Neuronal stem cell (in vitro differentiated cells): ENCODE measurements around the gene PURA.
A peak's percentile ranks its signal among the peaks of the same experiment; 100 is the strongest.

ENCODE experiments used
- DNase-seq: peaks from one replicate; pipeline ENCODE4 v3.0.0-alpha.2; 2013; ENCODE audit warnings: low spot score
- H2AFZ ChIP-seq: one replicate; pipeline ENCODE4 v1.6.1; 2013; ENCODE audit warnings: mild to moderate bottlenecking, low read length, inconsistent platforms
- H2AK5ac ChIP-seq: 2 replicates; pipeline ENCODE4 v1.6.1; 2013; ENCODE audit warnings: low read depth, mild to moderate bottlenecking, inconsistent platforms, low read length, moderate library complexity, mixed read lengths
- H2BK120ac ChIP-seq: 2 replicates; pipeline ENCODE4 v1.6.1; 2013; ENCODE audit warnings: low read depth, mild to moderate bottlenecking, inconsistent platforms, low read length, moderate library complexity, mixed read lengths
- H2BK12ac ChIP-seq: one replicate; pipeline ENCODE4 v1.6.1; 2013; ENCODE audit warnings: low read length, inconsistent platforms
- H2BK15ac ChIP-seq: 2 replicates; pipeline ENCODE4 v1.6.1; 2013; ENCODE audit warnings: mild to moderate bottlenecking, low read length, inconsistent platforms, mixed read lengths
- H2BK5ac ChIP-seq: one replicate; pipeline ENCODE4 v1.6.1; 2013; ENCODE audit warnings: inconsistent platforms, mild to moderate bottlenecking, low read length, moderate library complexity
- H3K14ac ChIP-seq: one replicate; pipeline ENCODE4 v1.6.1; 2013; ENCODE audit warnings: low read length, inconsistent platforms
- H3K18ac ChIP-seq: 2 replicates; pipeline ENCODE4 v1.6.1; 2013; ENCODE audit warnings: low read length, inconsistent platforms
- H3K23ac ChIP-seq: 2 replicates; pipeline ENCODE4 v1.6.1; 2013; ENCODE audit warnings: low read depth, mild to moderate bottlenecking, mixed read lengths, low read length, inconsistent platforms; ENCODE audit not compliant: poor library complexity
- H3K27ac ChIP-seq: replicated peaks from 3 replicates; pipeline ENCODE4 v1.5.1; 2013; ENCODE audit warnings: low read length, inconsistent platforms
- H3K27me3 ChIP-seq, 3 experiments: 2 replicates each; pipeline ENCODE4 v1.6.1; 2013; ENCODE audit warnings: low read length in 3 of 3, mild to moderate bottlenecking in 2 of 3, inconsistent platforms in 1 of 3, low read depth in 1 of 3, mixed read lengths in 1 of 3, moderate library complexity in 1 of 3; ENCODE audit not compliant: control insufficient read depth in 3 of 3, insufficient read depth in 3 of 3
- H3K36me3 ChIP-seq, 2 donors: replicated peaks in 1 of 2; 2 replicates each; pipeline ENCODE4 v1.6.1; 2013; ENCODE audit warnings: low read length in 2 of 2; ENCODE audit not compliant: control insufficient read depth in 2 of 2, insufficient read depth in 2 of 2
- H3K4ac ChIP-seq: 2 replicates; pipeline ENCODE4 v1.6.1; 2013; ENCODE audit warnings: inconsistent platforms, mild to moderate bottlenecking, low read length, moderate library complexity
- H3K4me1 ChIP-seq, 2 donors: 1 replicate in 1 of 2; 2 replicates in 1 of 2; pipeline ENCODE4 v1.6.1; 2013; ENCODE audit warnings: low read length in 2 of 2, low read depth in 1 of 2; ENCODE audit not compliant: control insufficient read depth in 2 of 2, insufficient read depth in 1 of 2
- H3K4me2 ChIP-seq: one replicate; pipeline ENCODE4 v1.6.1; 2013; ENCODE audit warnings: mild to moderate bottlenecking, low read length, inconsistent platforms; ENCODE audit not compliant: insufficient read depth, poor library complexity, severe bottlenecking
- H3K4me3 ChIP-seq, 2 donors: 2 replicates each; pipeline ENCODE4 v1.5.1; 2013; ENCODE audit warnings: low read length in 2 of 2, mild to moderate bottlenecking in 2 of 2, inconsistent platforms in 1 of 2, moderate library complexity in 1 of 2
- H3K79me1 ChIP-seq: one replicate; pipeline ENCODE4 v1.6.1; 2013; ENCODE audit warnings: low read depth, mild to moderate bottlenecking, inconsistent platforms, low read length, moderate library complexity
- H3K9ac ChIP-seq: one replicate; pipeline ENCODE4 v1.6.1; 2013; ENCODE audit warnings: mild to moderate bottlenecking, low read depth, low read length, inconsistent platforms; ENCODE audit not compliant: poor library complexity
- H3K9me3 ChIP-seq, 2 donors: replicated peaks in 1 of 2; 2 replicates each; pipeline versions ENCODE3 to v1.6.1; 2013; ENCODE audit warnings: low read length in 2 of 2, mild to moderate bottlenecking in 2 of 2, inconsistent platforms in 1 of 2, low read depth in 1 of 2, mixed read lengths in 1 of 2, moderate library complexity in 1 of 2; ENCODE audit not compliant: control insufficient read depth in 2 of 2, insufficient read depth in 1 of 2
- H4K8ac ChIP-seq: one replicate; pipeline ENCODE4 v1.6.1; 2013; ENCODE audit warnings: low read depth, mild to moderate bottlenecking, inconsistent platforms, low read length, moderate library complexity
- H4K91ac ChIP-seq: one replicate; pipeline ENCODE4 v1.6.1; 2013; ENCODE audit warnings: low read length, low read depth, mild to moderate bottlenecking, inconsistent platforms; ENCODE audit not compliant: poor library complexity
- WGBS, 2 donors: extraction: QIAGEN DNeasy Blood & Tissue Kit; methylation state at CpG; one replicate each; pipeline ENCODE4 v1.1.7; 2013; ENCODE audit warnings: missing lambda C conversion rate in 2 of 2, mixed read lengths in 1 of 2; ENCODE audit not compliant: insufficient read length in 2 of 2, insufficient replicate concordance in 1 of 2; ENCODE audit errors: extremely low coverage in 2 of 2; 5-methylcytosine and 5-hydroxymethylcytosine counted together

Gene PURA

GRCh38 chr5:140145256-140145655 lies 31.3 kb downstream of the PURA start:
- Histone ChIP-seq H2BK5ac (no peak overlapping the region), H3K4me3 (no peak overlapping the region), H3K9me3 (no peaks in the 10 kb centered on the region), H2AFZ (no peak overlapping the region), H3K36me3 (no peaks in the 10 kb centered on the region), H3K27ac (no peak overlapping the region), H3K18ac (no peak overlapping the region), H3K9ac (no peak overlapping the region), H2BK15ac (no peak overlapping the region), H4K91ac (no peak overlapping the region), H2BK120ac (no peak overlapping the region), H3K79me1 (no peaks in the 10 kb centered on the region), H3K14ac (no peak overlapping the region), H3K23ac (no peak overlapping the region), H2BK12ac (no peak overlapping the region), H4K8ac (no peak overlapping the region), H3K4ac (no peak overlapping the region), H3K27me3 (peaks cover 12 to 86% (median 40%) of the 10 kb centered on the region in 3 experiments), H3K4me1 (peaks cover 2% of the 10 kb centered on the region in 2 donors), H2AK5ac (no peak overlapping the region), H3K4me2 (no peak overlapping the region)
- WGBS, 2 donors: no CpG with 5 or more reads among the region's 3 CpGs
- DNase-seq: no peak

- Histone ChIP-seq H2AFZ (peak overlapping the region; percentile 79), H2BK120ac (no peak overlapping the region), H3K27me3 (peaks cover 12 to 89% (median 40%) of the 10 kb centered on the region in 3 experiments), H3K36me3 (no peaks in the 10 kb centered on the region), H3K14ac (no peak overlapping the region), H3K23ac (peak overlapping the region; percentile 77), H4K91ac (no peak overlapping the region), H2BK12ac (no peak overlapping the region), H2AK5ac (no peak overlapping the region), H3K4me2 (peak overlapping the region; percentile 87), H3K9ac (peak overlapping the region; percentile 80), H3K79me1 (no peaks in the 10 kb centered on the region), H3K4ac (no peak overlapping the region), H2BK15ac (no peak overlapping the region), H3K4me3 (peak overlapping the region; percentile 20 to 74), H3K27ac (no peak overlapping the region), H3K9me3 (no peaks in the 10 kb centered on the region), H3K18ac (peak overlapping the region; percentile 24), H3K4me1 (peaks cover 2% of the 10 kb centered on the region in 2 donors), H4K8ac (no peak overlapping the region), H2BK5ac (no peak overlapping the region)
- WGBS, 2 donors: no CpG with 5 or more reads among the region's 64 CpGs
- DNase-seq: peak; percentile 73
Observed at GRCh38 chr5:140145818-140146522, 32.1 kb downstream of the PURA start.

DNA sequence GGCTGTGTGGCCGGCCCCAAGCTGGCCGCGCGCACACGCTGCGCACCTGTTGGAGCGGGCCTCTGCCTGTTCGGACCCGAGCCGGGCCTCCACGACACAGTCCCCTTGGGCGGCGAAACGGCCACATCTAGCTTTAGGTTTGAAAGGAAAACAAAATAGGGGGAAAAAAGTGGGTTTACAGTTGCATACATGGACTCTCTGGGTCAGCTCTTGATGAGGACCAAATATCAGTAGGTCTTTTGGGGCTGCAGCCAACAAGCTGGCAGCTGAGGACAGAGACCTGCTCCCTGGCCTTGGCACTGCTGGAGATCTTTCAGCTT lies 32.6 kb downstream of the PURA start:
- H4K8ac ChIP-seq: no peak overlapping the region
- no peaks in the 10 kb centered on the region for H3K36me3 ChIP-seq
- H3K4me1 ChIP-seq: peaks cover 2% of the 10 kb centered on the region in 2 donors
- no peak overlapping the region for H3K4ac ChIP-seq
- peak overlapping the region in 1 of 2 donors; percentile 74 for H3K4me3 ChIP-seq
- no peak overlapping the region for H4K91ac ChIP-seq
- peak overlapping the region; percentile 77 for H3K23ac ChIP-seq
- WGBS, 2 donors: no CpG with 5 or more reads among the region's 14 CpGs
- H2AFZ ChIP-seq: peak overlapping the region; percentile 79
- H3K18ac ChIP-seq: peak overlapping the region; percentile 9
- no peak overlapping the region for H2BK12ac ChIP-seq
- no peak overlapping the region for H3K14ac ChIP-seq
- no peak overlapping the region for H2BK5ac ChIP-seq
- DNase-seq: no peak
- H3K4me2 ChIP-seq: peak overlapping the region; percentile 87
- peaks cover 12 to 90% (median 40%) of the 10 kb centered on the region in 3 experiments for H3K27me3 ChIP-seq
- H2BK15ac ChIP-seq: no peak overlapping the region
- H3K27ac ChIP-seq: no peak overlapping the region
- no peaks in the 10 kb centered on the region for H3K9me3 ChIP-seq
- no peaks in the 10 kb centered on the region for H3K79me1 ChIP-seq
- no peak overlapping the region for H2AK5ac ChIP-seq
- H2BK120ac ChIP-seq: no peak overlapping the region
- no peak overlapping the region for H3K9ac ChIP-seq

DNA sequence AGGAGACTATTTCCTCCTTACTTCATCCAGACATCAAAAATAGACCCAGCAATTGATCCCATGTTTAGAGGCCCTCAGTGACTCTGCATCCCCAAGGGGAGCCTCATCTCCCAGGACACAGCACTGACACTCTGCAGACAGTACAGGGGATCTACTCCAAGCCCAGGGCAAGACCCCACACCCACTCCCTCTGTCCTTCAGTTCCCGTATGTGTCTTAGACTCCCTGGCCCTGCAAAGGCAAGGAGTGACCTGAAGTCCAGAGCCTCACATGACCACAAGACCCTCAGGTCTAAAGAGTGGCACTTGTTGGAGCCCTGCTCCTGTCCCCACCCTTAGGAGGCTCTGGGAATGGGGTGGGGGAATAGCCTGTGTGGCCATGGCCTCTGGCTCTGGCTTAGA lies 33.6 kb downstream of the PURA start:
- no peak for DNase-seq

More for the DNA sequence above, 33.6 kb downstream of the PURA start:
- Histone ChIP-seq H3K23ac (no peak overlapping the region), H3K14ac (no peak overlapping the region), H4K91ac (no peak overlapping the region), H2AFZ (no peak overlapping the region), H2AK5ac (no peak overlapping the region), H2BK12ac (no peak overlapping the region), H2BK5ac (no peak overlapping the region), H3K18ac (no peak overlapping the region), H3K4me2 (no peak overlapping the region), H3K27me3 (peaks cover 12 to 91% (median 43%) of the 10 kb centered on the region in 3 experiments), H4K8ac (no peak overlapping the region), H2BK15ac (no peak overlapping the region), H3K9ac (no peak overlapping the region), H3K4me3 (peak overlapping the region in 1 of 2 donors; percentile 28), H3K4ac (no peak overlapping the region), H3K36me3 (no peaks in the 10 kb centered on the region), H3K9me3 (no peaks in the 10 kb centered on the region), H2BK120ac (no peak overlapping the region), H3K27ac (no peak overlapping the region), H3K79me1 (no peaks in the 10 kb centered on the region), H3K4me1 (peaks cover 2 to 4% of the 10 kb centered on the region in 2 donors)
- WGBS, 2 donors: no CpG with 5 or more reads among the region's 1 CpG
